HG02610 (cell line): Measurements from ENCODE around the gene OTC.

Source experiments
- ATAC-seq: cut with Tn5 transposase; IDR thresholded peaks from one replicate; pipeline ENCODE4 v1.9.1; 2021; ENCODE audit warnings: mild to moderate bottlenecking, moderate library complexity; ENCODE audit not compliant: unreplicated experiment

OTC gene

GRCh38 chrX:38465686-38466085 is 113.3 kb downstream of the OTC start:
- ATAC-seq, result no peak

GRCh38 chrX:38468563-38469157 is 116.3 kb downstream of the OTC start:
- no peak for ATAC-seq
